Naive thymus-derived CD8-positive, alpha-beta T cell (primary cell): Measurements from ENCODE around the gene RUNDC3A. TPM values are rescaled to one million over a fixed set of nuclear protein-coding genes. Genes with fewer than 3 reads are reported as not detected.
A peak's percentile ranks its signal among the peaks of the same experiment; 100 is the strongest.

ENCODE experiments used
- ATAC-seq, 2 donors: fragments of 150-1000 bp; cut with Tn5 transposase in 1 of 2; sonication (Bioruptor Pico), chemical (Tn5 transposase) in 1 of 2; 1 replicate in 1 of 2; 2 replicates in 1 of 2; pipeline ENCODE4 v1.10.0; 2021; ENCODE audit warnings: mild to moderate bottlenecking in 2 of 2, moderate library complexity in 2 of 2
- POLR2A ChIA-PET: fragments of 350-600 bp; sonication (Branson Sonifier 250); formaldehyde crosslinking; loops from one replicate; lab custom pipeline; 2021; ENCODE audit warnings: antibody characterized with exemption; lab: Charles Lee
- DNase-seq, 10 donors: peaks; one replicate each; pipeline versions ENCODE4 v3.0.0 to v3.0.0-alpha.2; 2020 to 2022
- H3K27ac Mint-ChIP-seq, 10 donors: one replicate each; pipeline ENCODE4 v1.8.0; 2020 to 2022; ENCODE audit warnings: mild to moderate bottlenecking in 10 of 10, mixed read lengths in 10 of 10, moderate library complexity in 4 of 10, inconsistent platforms in 1 of 10
- H3K27me3 Mint-ChIP-seq, 5 donors: one replicate each; pipeline ENCODE4 v1.8.0; 2021 to 2022; ENCODE audit warnings: mixed read lengths in 5 of 5
- H3K36me3 Mint-ChIP-seq, 3 donors: one replicate each; pipeline ENCODE4 v1.8.0; 2020 to 2022; ENCODE audit warnings: mixed read lengths in 3 of 3, mild to moderate bottlenecking in 2 of 3, inconsistent platforms in 1 of 3
- H3K4me1 Mint-ChIP-seq, 4 donors: one replicate each; pipeline ENCODE4 v1.8.0; 2021 to 2022; ENCODE audit warnings: mixed read lengths in 4 of 4
- H3K4me3 Mint-ChIP-seq, 10 donors: one replicate each; pipeline ENCODE4 v1.8.0; 2020 to 2022; ENCODE audit warnings: mild to moderate bottlenecking in 10 of 10, mixed read lengths in 10 of 10, moderate library complexity in 6 of 10, inconsistent platforms in 1 of 10
- H3K9me3 Mint-ChIP-seq, 9 donors: one replicate each; pipeline ENCODE4 v1.8.0; 2020 to 2022; ENCODE audit warnings: mixed read lengths in 9 of 9, mild to moderate bottlenecking in 3 of 9, inconsistent platforms in 1 of 9, moderate library complexity in 1 of 9
- polyA plus RNA-seq, 3 donors: library from polyadenylated mRNA; unstranded; fragments of 300-500 nt; fragmentation: Illumina TruSeq; gene quantifications; one replicate each; pipeline ENCODE4 v1.2.3, GENCODE V29; 2021
- total RNA-seq, 8 experiments: library from RNA in 2 of 8; stranded (reverse) in 2 of 8; gene quantifications; one replicate each; pipeline ENCODE4 v1.2.3 and lab custom pipeline; 2021 to 2026

Gene RUNDC3A
- total and polyA plus RNA-seq, 5 experiments from 2014 or later: not detected

GRCh38 chr17:44348234-44348987, 40.0 kb downstream of the RUNDC3A start:
- peaks cover 0 to 3% (median 0%) of the 10 kb centered on the region in 5 donors for H3K27me3 Mint-ChIP-seq
- POLR2A ChIA-PET: interaction anchor here (0.6 to 1.3 kb wide), 3 partner anchors 127 to 150 kb away, joined by 3 to 7 read pairs (median 3); no protein-coding TSS in a partner anchor
- peak overlapping the region in 2 of 10 donors; percentile 5 to 17 for H3K27ac Mint-ChIP-seq
- H3K4me1 Mint-ChIP-seq: peaks cover 18 to 43% (median 32%) of the 10 kb centered on the region in 4 donors
- H3K4me3 Mint-ChIP-seq: peak overlapping the region in 1 of 10 donors; percentile 28
- peaks cover 0 to 3% (median 0%) of the 10 kb centered on the region in 3 donors for H3K36me3 Mint-ChIP-seq
- no peaks in the 10 kb centered on the region for H3K9me3 Mint-ChIP-seq
- DNase-seq (peak in 2 of 10 donors; percentile 36 to 62), ATAC-seq (no peak)

- Mint-ChIP-seq H3K4me1 (peaks cover 18 to 43% (median 31%) of the 10 kb centered on the region in 4 donors), H3K4me3 (no peak overlapping the region), H3K27me3 (no peaks in the 10 kb centered on the region), H3K36me3 (peaks cover 0 to 3% (median 0%) of the 10 kb centered on the region in 3 donors), H3K9me3 (no peaks in the 10 kb centered on the region), H3K27ac (peak overlapping the region in 1 of 10 donors; percentile 17)
- DNase-seq (peak in 1 of 10 donors; percentile 62), ATAC-seq (no peak)
- POLR2A ChIA-PET: interaction anchor here (0.6 to 1.3 kb wide), 2 partner anchors 139 to 799 kb away, joined by 5 to 7 read pairs; partner anchors contain the start of gene HEXIM1
Measured at GRCh38 chr17:44348988-44349364, 40.6 kb downstream of the RUNDC3A start.

- Mint-ChIP-seq H3K9me3 (no peaks in the 10 kb centered on the region), H3K4me1 (peaks cover 18 to 42% (median 28%) of the 10 kb centered on the region in 4 donors), H3K4me3 (no peak overlapping the region), H3K36me3 (peaks cover 0 to 3% (median 0%) of the 10 kb centered on the region in 3 donors), H3K27me3 (no peaks in the 10 kb centered on the region), H3K27ac (no peak overlapping the region)
- ATAC-seq (no peak), DNase-seq (peak in 1 of 10 donors; percentile 63)
- POLR2A ChIA-PET: interaction anchor here (0.6 to 5.5 kb wide), 5 partner anchors 129 to 798 kb away, joined by 4 to 35 read pairs (median 5); partner anchors contain the start of genes HEXIM1 and UBTF
Measured at GRCh38 chr17:44349553-44350070, 41.2 kb downstream of the RUNDC3A start.

GRCh38 chr17:44350733-44351226, 42.4 kb downstream of the RUNDC3A start:
- peaks cover 8 to 32% (median 19%) of the 10 kb centered on the region in 4 donors for H3K4me1 Mint-ChIP-seq
- H3K27ac Mint-ChIP-seq: peak overlapping the region in 2 of 10 donors; percentile 43 to 59
- peak; percentile 56 to 77 for ATAC-seq
- peaks cover 0 to 3% (median 0%) of the 10 kb centered on the region in 3 donors for H3K36me3 Mint-ChIP-seq
- no peaks in the 10 kb centered on the region for H3K9me3 Mint-ChIP-seq
- POLR2A ChIA-PET: interaction anchor here (0.6 to 5.5 kb wide), 5 partner anchors 106 to 141 kb away, joined by 4 to 35 read pairs (median 5); partner anchors contain the start of gene UBTF
- DNase-seq: peak; percentile 59 to 82 (median 69)
- H3K27me3 Mint-ChIP-seq: no peaks in the 10 kb centered on the region
- H3K4me3 Mint-ChIP-seq: peak overlapping the region in 2 of 10 donors; percentile 20 to 50

GRCh38 chr17:44351464-44351863, 43.1 kb downstream of the RUNDC3A start:
- DNase-seq (peak in 1 of 10 donors; percentile 61), ATAC-seq (no peak)
- H3K36me3 Mint-ChIP-seq: peaks cover 0 to 3% (median 0%) of the 10 kb centered on the region in 3 donors
- H3K4me3 Mint-ChIP-seq: no peak overlapping the region
- H3K4me1 Mint-ChIP-seq: peaks cover 5 to 25% (median 12%) of the 10 kb centered on the region in 4 donors
- no peaks in the 10 kb centered on the region for H3K9me3 Mint-ChIP-seq
- H3K27me3 Mint-ChIP-seq: no peaks in the 10 kb centered on the region
- POLR2A ChIA-PET: interaction anchor here (1.5 to 5.5 kb wide), 3 partner anchors 12 to 141 kb away, joined by 5 to 35 read pairs (median 10); partner anchors contain the start of genes FAM171A2 and UBTF
- no peak overlapping the region for H3K27ac Mint-ChIP-seq

- no peak for ATAC-seq
- Mint-ChIP-seq H3K36me3 (peaks cover 0 to 3% (median 0%) of the 10 kb centered on the region in 3 donors), H3K27me3 (no peaks in the 10 kb centered on the region), H3K4me3 (peak overlapping the region in 8 of 10 donors; percentile 33 to 84 (median 65)), H3K27ac (no peak overlapping the region), H3K4me1 (peaks cover 5 to 18% (median 12%) of the 10 kb centered on the region in 4 donors), H3K9me3 (no peaks in the 10 kb centered on the region)
- no peak for DNase-seq
- POLR2A ChIA-PET: interaction anchor here (1.0 to 5.5 kb wide), 5 partner anchors 11 to 142 kb away, joined by 3 to 35 read pairs (median 5); partner anchors contain the start of genes FAM171A2 and UBTF
Measured at GRCh38 chr17:44351961-44352827, 43.8 kb downstream of the RUNDC3A start.

GRCh38 chr17:44352828-44353671, 44.6 kb downstream of the RUNDC3A start:
- POLR2A ChIA-PET: interaction anchor here (0.8 to 5.5 kb wide), 10 partner anchors 8 to 166 kb away, joined by 3 to 35 read pairs (median 6); partner anchors contain the start of genes FAM171A2, GPATCH8, GRN and TMUB2
- Mint-ChIP-seq H3K4me3 (peak overlapping the region; percentile 61 to 84 (median 70)), H3K4me1 (peaks cover 5 to 17% (median 10%) of the 10 kb centered on the region in 4 donors), H3K9me3 (no peaks in the 10 kb centered on the region), H3K36me3 (peaks cover 0 to 3% (median 0%) of the 10 kb centered on the region in 3 donors), H3K27ac (peak overlapping the region in 4 of 10 donors; percentile 33 to 65 (median 54)), H3K27me3 (no peaks in the 10 kb centered on the region)
- no peak for DNase-seq
- no peak for ATAC-seq

- POLR2A ChIA-PET: interaction anchor here (0.8 to 5.5 kb wide), 9 partner anchors 9 to 167 kb away, joined by 3 to 35 read pairs (median 7); partner anchors contain the start of genes FAM171A2, GPATCH8, GRN and TMUB2
- H3K9me3 Mint-ChIP-seq: no peaks in the 10 kb centered on the region
- H3K27me3 Mint-ChIP-seq: no peaks in the 10 kb centered on the region
- peaks cover 0 to 3% (median 0%) of the 10 kb centered on the region in 3 donors for H3K36me3 Mint-ChIP-seq
- DNase-seq: peak in 3 of 10 donors; percentile 21 to 36 (median 29)
- peak; percentile 43 to 44 for ATAC-seq
- peaks cover 4 to 20% (median 8%) of the 10 kb centered on the region in 4 donors for H3K4me1 Mint-ChIP-seq
- H3K4me3 Mint-ChIP-seq: peak overlapping the region in 9 of 10 donors; percentile 11 to 79 (median 61)
- H3K27ac Mint-ChIP-seq: peak overlapping the region in 1 of 10 donors; percentile 81
Measured at GRCh38 chr17:44353672-44354331, 45.4 kb downstream of the RUNDC3A start.

GRCh38 chr17:44354582-44355561, 46.5 kb downstream of the RUNDC3A start:
- Mint-ChIP-seq H3K36me3 (peaks cover 0 to 3% (median 0%) of the 10 kb centered on the region in 3 donors), H3K4me1 (peaks cover 9 to 26% (median 14%) of the 10 kb centered on the region in 4 donors), H3K27ac (peak overlapping the region in 3 of 10 donors; percentile 31 to 73 (median 59)), H3K9me3 (no peaks in the 10 kb centered on the region), H3K27me3 (no peaks in the 10 kb centered on the region), H3K4me3 (peak overlapping the region; percentile 45 to 87 (median 66))
- ATAC-seq: peak; percentile 59 to 71
- DNase-seq: peak; percentile 36 to 83 (median 64)
- POLR2A ChIA-PET: interaction anchor here (0.6 to 5.5 kb wide), 10 partner anchors 8 to 168 kb away, joined by 3 to 35 read pairs (median 6); partner anchors contain the start of genes FAM171A2, GPATCH8, GRN and TMUB2
